OCI-LY3 (cell line): ENCODE data around the gene ARCN1.

Experiments used
- CTCF ChIP-seq: fragments of 200-600, 300-600 bp; sonication (generic); IDR thresholded peaks from 2 replicates; pipeline ENCODE4 v1.5.1; 2014; ENCODE audit warnings: antibody characterized with exemption, low read length, low read depth
- EZH2phosphoT487 ChIP-seq: fragments of 200-600 bp; shearing (Covaris generic); IDR thresholded peaks from 2 replicates; pipeline ENCODE4 v1.6.1; 2018; ENCODE audit warnings: antibody characterized with exemption, mixed run types, low read depth

GRCh38 chr11:118648291-118648690 is 76.1 kb downstream of the ARCN1 start:
- TF ChIP-seq CTCF (no peak), EZH2phosphoT487 (no peak)
